OCI-LY1 (cell line): ENCODE results near the gene KLHL25.

Source experiments
- H2AFZ ChIP-seq: fragments of 200-600 bp; sonication (generic), shearing (Covaris generic); 2 replicates; pipeline ENCODE4 v1.6.0; 2014; ENCODE audit warnings: antibody characterized with exemption, mild to moderate bottlenecking, low read length
- H3F3A ChIP-seq: fragments of 200-600 bp; sonication (generic), shearing (Covaris generic); 2 replicates; pipeline ENCODE4 v1.6.0; 2014; ENCODE audit warnings: mild to moderate bottlenecking, antibody characterized with exemption, low read length, moderate library complexity; ENCODE audit not compliant: insufficient read depth
- H3K27ac ChIP-seq: fragments of 200-600 bp; sonication (generic); 2 replicates; pipeline ENCODE4 v1.5.1; 2014; ENCODE audit warnings: low read length, mixed run types, mild to moderate bottlenecking, low read depth; ENCODE audit not compliant: poor library complexity, severe bottlenecking
- H3K27me3 ChIP-seq: fragments of 200-600 bp; sonication (generic); 2 replicates; pipeline ENCODE4 v1.6.0; 2014; ENCODE audit warnings: antibody characterized with exemption, mild to moderate bottlenecking, low read length, moderate library complexity; ENCODE audit not compliant: insufficient read depth
- H3K36me3 ChIP-seq: fragments of 200-600 bp; sonication (generic); 2 replicates; pipeline ENCODE4 v1.6.1; 2014; ENCODE audit warnings: mild to moderate bottlenecking, antibody characterized with exemption, low read length, moderate library complexity, mixed read lengths; ENCODE audit not compliant: insufficient read depth
- H3K4me1 ChIP-seq: fragments of 200-600 bp; sonication (generic); 2 replicates; pipeline ENCODE4 v1.5.1; 2014; ENCODE audit warnings: mild to moderate bottlenecking, low read length, moderate library complexity; ENCODE audit not compliant: insufficient read depth, severe bottlenecking
- H3K4me2 ChIP-seq: fragments of 200-600 bp; sonication (generic), shearing (Covaris generic); 2 replicates; pipeline ENCODE4 v1.6.1; 2014; ENCODE audit warnings: low read length
- H3K4me3 ChIP-seq: fragments of 200-600 bp; sonication (generic); 2 replicates; pipeline ENCODE4 v1.5.1; 2014; ENCODE audit warnings: low read length, low read depth, mild to moderate bottlenecking, mixed read lengths; ENCODE audit not compliant: poor library complexity, severe bottlenecking
- H3K79me2 ChIP-seq: fragments of 200-600 bp; shearing (Covaris generic); 2 replicates; pipeline ENCODE4 v1.6.1; 2016; ENCODE audit warnings: mixed run types, low read length, mixed read lengths; ENCODE audit not compliant: insufficient read depth
- H3K9ac ChIP-seq: fragments of 200-600 bp; sonication (generic), shearing (Covaris generic); 2 replicates; pipeline ENCODE4 v1.6.1; 2014; ENCODE audit warnings: mild to moderate bottlenecking, low read length, mixed read lengths
- H3K9me2 ChIP-seq: fragments of 200-600 bp; sonication (generic), shearing (Covaris generic); 2 replicates; pipeline ENCODE4 v1.6.1; 2014; ENCODE audit warnings: low read depth, mild to moderate bottlenecking, low read length, mixed read lengths
- H3K9me3 ChIP-seq: fragments of 200-600 bp; shearing (Covaris generic); 2 replicates; pipeline ENCODE4 v1.6.1; 2014; ENCODE audit warnings: low read length, mixed read lengths
- H4K20me1 ChIP-seq: fragments of 200-600 bp; sonication (generic), shearing (Covaris generic); 2 replicates; pipeline ENCODE4 v1.6.0; 2016; ENCODE audit warnings: mild to moderate bottlenecking, low read length; ENCODE audit not compliant: insufficient read depth
- CTCF ChIP-seq: fragments of 200-600 bp; sonication (generic), shearing (Covaris generic); IDR thresholded peaks from 2 replicates; pipeline ENCODE4 v1.5.1; 2017; ENCODE audit warnings: mild to moderate bottlenecking, antibody characterized with exemption, low read length, moderate library complexity, mixed read lengths
- EZH2 ChIP-seq: fragments of 200-600 bp; sonication (generic), shearing (Covaris generic); IDR thresholded peaks from 2 replicates; pipeline ENCODE4 v1.8.0; 2017; ENCODE audit warnings: borderline replicate concordance, mixed run types, mild to moderate bottlenecking, antibody characterized with exemption, low read length, moderate library complexity, mixed read lengths

Gene KLHL25

GRCh38 chr15:85754989-85755388 is 39.7 kb downstream of the KLHL25 start:
- Histone ChIP-seq H3K9ac (no peak overlapping the region), H3K36me3 (no peaks in the 10 kb centered on the region), H3K9me3 (no peaks in the 10 kb centered on the region), H3K4me3 (no peak overlapping the region), H3K27ac (no peak overlapping the region), H3K4me1 (no peaks in the 10 kb centered on the region), H3K9me2 (no peaks in the 10 kb centered on the region), H3K4me2 (no peak overlapping the region), H4K20me1 (no peaks in the 10 kb centered on the region), H3F3A (no peaks in the 10 kb centered on the region), H3K79me2 (no peaks in the 10 kb centered on the region), H2AFZ (no peak overlapping the region), H3K27me3 (no peaks in the 10 kb centered on the region)
- TF ChIP-seq CTCF (no peak), EZH2 (no peak)

GRCh38 chr15:85753791-85754452 is 40.8 kb downstream of the KLHL25 start:
- no peak for TF ChIP-seq EZH2
- TF ChIP-seq CTCF = no peak
- Histone ChIP-seq H4K20me1 (no peaks in the 10 kb centered on the region), H3K9ac (no peak overlapping the region), H3K27me3 (no peaks in the 10 kb centered on the region), H3F3A (no peaks in the 10 kb centered on the region), H3K4me3 (no peak overlapping the region), H3K4me1 (no peaks in the 10 kb centered on the region), H2AFZ (no peak overlapping the region), H3K9me3 (no peaks in the 10 kb centered on the region), H3K27ac (no peak overlapping the region), H3K9me2 (no peaks in the 10 kb centered on the region), H3K36me3 (peaks cover 6% of the 10 kb centered on the region; the same call in 1 of the 2 replicates), H3K4me2 (no peak overlapping the region), H3K79me2 (no peaks in the 10 kb centered on the region)

- Histone ChIP-seq H3K9me3 (no peaks in the 10 kb centered on the region), H4K20me1 (no peaks in the 10 kb centered on the region), H3K27ac (no peak overlapping the region), H3K9me2 (no peaks in the 10 kb centered on the region), H3K9ac (no peak overlapping the region), H3K36me3 (peaks cover 12% of the 10 kb centered on the region), H3F3A (no peaks in the 10 kb centered on the region), H2AFZ (no peak overlapping the region), H3K4me1 (no peaks in the 10 kb centered on the region), H3K27me3 (no peaks in the 10 kb centered on the region), H3K4me3 (no peak overlapping the region), H3K4me2 (no peak overlapping the region), H3K79me2 (no peaks in the 10 kb centered on the region)
- TF ChIP-seq CTCF (no peak), EZH2 (no peak)
These were observed 41.5 kb downstream of the KLHL25 start for GRCh38 chr15:85753261-85753660.
